HG03097 (cell line): ENCODE measurements around the gene TESK1.
"Not testable (repeated sequence)": the region's sequence is repeated elsewhere in the genome, so short reads cannot be mapped to it uniquely, and the experiment has no call there.

ENCODE experiments used
- ATAC-seq: cut with Tn5 transposase; IDR thresholded peaks from one replicate; pipeline ENCODE4 v1.9.1; 2021; ENCODE audit not compliant: unreplicated experiment, low FRiP score

The TESK1 gene

DNA sequence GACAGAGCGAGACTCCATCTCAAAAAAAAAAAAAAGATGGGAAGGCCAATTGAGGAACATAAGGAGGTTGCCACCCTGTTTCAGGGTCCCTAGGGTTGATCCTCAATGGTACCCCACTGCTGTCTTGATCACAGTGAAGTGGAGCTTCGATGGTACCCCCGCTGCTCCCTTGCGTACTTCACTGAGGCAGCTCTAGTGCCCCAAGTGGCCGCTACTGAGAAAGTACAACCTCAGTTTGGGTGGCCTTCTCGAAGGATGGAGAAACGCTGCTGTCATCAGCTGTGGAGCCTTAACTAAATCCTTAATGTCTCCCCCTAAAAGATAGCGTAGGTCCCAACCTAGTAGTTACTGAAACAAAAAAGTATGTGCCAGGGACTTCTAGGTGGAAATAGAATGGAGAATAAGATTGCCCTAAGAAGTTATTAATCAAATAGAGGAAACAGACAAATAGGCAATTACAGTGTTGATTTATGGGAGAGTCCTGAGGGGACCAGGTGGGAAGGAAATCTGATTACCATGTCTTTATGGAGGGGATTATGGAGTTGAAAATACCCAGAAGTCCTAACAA is 6.3 kb downstream of the TESK1 start:
- no peak for ATAC-seq

GRCh38 chr9:35612066-35612465 is 7.0 kb downstream of the TESK1 start:
- ATAC-seq: not testable (repeated sequence)

GRCh38 chr9:35612843-35613242 is 7.8 kb downstream of the TESK1 start:
- no peak for ATAC-seq

DNA sequence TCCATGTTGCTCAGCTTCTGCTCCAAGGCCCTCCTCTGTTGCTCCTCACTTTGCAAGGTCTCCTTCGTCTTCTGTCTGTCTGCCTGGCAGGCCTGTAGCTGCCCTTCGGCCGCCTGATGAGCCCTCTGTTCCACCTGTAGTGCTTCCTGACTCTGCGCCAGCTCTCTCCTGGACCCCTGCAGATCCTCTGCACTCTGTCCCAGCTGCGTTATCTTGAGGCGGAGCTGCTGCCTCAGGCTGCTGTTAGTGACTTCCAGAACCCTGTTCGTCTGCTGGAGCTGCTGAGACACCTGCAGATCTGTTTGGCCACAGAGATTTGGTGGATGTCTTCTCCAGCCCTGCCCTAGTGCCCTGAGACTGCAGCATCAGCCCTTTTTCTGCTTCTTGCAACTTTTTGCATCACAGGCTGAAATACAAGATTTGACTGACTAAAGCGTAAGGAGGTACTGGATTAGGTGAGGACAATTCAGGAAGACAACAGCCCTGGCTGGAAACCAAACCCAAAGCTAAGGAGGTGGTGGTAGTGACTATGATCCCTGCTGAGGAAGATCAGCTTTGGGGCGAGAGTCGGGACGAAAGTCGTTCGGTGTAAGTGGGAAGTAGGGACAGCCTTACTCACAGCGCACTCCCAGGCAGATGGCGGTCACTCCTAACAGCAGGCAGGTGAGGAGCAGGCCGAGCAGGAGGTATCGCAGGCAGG is 11.1 kb downstream of the TESK1 start:
- no peak for ATAC-seq

DNA sequence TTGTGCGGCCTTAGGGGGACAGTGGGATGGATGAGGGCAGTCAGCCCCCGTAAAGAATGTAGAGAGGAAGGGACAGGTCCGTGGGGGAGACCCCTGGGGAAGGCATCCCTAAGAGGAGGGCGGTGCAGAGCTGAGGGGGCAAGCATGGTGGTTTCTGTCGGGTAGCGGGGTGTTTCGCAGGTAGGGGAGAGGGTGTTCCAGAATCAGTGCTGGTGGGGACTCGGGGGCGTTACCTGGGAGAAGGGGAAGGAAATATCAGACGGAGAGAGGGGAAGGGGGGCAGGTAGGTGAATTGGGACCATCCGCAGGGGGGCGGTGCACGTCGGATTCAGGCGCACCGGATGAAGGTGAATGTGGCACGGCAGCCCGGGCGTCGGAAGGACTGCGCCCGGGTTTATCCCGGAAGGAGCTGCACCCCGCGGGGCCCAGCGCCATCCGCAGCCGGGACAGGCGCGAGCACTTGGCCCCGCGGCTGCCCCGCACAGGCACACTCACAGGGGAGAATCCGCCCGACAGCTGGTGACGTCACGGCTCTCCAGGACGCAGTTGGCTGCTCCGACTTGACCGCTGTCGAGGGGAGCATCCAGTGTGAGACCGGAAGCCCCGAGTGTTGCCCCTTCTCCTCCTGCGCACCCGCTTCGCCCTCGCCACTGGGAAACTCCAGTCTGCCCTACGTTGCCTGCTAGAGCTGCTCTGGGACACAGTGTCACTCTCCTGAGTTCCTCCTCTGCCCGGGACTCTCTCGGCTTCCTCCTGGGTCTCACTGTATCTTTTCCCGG is 11.8 kb downstream of the TESK1 start:
- no peak for ATAC-seq

GRCh38 chr9:35617548-35617947 is 12.5 kb downstream of the TESK1 start:
- ATAC-seq: no peak

DNA sequence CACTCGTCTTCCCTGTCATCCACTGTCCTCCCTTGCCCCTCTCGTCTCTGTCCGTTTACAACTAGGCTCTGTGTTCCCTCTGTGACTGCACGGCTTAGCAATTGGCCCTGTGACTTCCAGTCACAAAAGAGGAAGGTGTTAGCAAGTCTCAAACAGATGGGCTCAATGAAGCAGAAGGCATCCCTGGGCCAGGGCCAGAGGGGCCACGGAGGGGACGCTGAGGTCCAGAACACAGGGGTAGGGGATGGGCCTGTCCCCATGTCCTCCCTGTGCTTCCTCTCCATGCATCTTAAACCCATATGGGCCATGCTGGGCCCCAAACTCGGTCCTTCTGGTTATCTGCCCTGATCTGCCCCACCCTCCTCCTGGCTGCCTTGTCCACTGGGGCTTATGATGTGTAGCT is 13.3 kb downstream of the TESK1 start, which contains the start of gene CD72:
TSS of gene CD72 (minus strand) at position 89 of the 403 bp plus-strand sequence. CDS start 110 bp downstream, outside the sequence.
- no peak for ATAC-seq

DNA sequence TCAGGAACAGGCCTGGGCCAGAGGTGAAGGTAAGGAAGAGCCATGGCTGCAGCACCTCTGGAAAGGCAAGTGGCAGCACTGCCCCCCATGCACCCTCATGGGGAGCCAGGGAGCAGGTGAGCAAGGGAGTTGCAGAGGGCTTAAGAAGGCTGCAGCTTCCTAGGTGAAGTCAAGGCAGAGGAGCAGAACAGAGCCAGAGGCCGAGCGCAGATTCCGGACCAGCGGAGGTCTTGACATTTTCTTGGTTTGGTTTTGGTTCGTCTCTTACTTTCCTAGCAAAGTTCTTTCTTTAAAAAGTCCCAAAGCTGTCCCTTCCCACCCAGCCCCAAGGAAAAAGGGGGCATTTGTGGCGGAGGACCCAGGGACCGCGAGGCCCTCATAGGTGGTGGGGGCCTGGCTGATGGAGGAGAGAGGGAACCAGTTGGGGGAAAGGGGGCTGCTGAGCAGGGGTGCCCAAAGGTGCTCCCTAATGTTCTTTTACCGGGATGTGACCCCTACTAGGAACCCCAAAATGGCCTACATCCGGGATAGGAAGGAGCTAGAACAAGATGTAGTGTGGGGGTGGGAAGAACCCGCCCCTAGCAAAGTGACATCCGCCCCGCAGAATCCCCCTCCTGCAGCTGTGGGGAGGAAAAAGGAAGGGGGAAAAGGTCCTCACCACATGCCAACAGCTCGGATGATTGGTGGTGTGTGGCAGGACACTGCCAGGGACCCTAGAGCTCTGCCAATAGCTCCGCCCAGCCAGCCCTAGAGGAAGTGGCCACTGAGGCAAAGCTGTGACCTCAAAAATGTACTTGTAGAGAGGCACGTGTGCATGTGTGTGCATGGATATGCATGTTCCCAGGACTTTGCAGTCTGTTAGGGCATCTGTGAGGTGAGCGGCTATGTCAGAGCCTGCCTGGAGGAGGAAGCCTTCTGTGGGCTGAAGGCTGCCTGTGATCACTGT is 14.1 kb downstream of the TESK1 start:
- peak; percentile 56 for ATAC-seq

DNA sequence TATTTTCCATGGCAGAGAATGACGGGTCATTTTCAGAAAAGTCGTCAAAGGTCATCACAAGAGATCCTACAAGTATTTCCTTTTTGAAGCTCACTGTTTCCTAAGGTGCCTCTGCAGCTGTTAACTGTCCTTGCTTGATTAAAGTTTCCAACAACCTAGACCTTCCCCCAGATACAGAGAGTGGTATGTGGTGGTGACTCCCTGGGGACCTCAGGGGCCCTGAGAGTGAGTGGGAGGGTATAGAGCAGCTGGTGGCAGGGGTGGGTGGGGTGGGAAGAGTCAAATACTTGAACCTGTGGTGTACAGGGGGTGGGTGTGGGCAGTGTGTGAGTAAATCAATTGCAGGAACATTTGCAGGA is 14.7 kb downstream of the TESK1 start:
- ATAC-seq: peak; percentile 49

DNA sequence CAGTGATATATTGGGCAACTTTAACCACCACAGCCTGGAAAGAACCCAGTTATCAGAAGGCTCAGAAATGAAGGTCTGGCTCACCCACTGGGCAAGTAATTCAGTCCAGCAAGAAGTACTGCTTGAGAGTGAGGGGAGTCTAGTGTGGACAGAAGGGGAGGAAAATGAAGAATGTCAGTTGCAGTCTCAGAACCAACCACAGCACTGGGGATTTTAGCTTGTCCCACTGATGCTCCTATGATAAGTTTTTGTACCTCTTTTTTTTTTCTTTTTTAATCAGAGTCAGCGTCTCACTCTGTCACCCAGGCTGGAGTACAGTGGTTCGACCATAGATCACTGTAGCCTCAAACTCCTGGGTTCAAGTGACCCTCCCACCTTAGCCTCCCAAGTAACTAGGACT is 22.5 kb downstream of the TESK1 start:
- no peak for ATAC-seq

DNA sequence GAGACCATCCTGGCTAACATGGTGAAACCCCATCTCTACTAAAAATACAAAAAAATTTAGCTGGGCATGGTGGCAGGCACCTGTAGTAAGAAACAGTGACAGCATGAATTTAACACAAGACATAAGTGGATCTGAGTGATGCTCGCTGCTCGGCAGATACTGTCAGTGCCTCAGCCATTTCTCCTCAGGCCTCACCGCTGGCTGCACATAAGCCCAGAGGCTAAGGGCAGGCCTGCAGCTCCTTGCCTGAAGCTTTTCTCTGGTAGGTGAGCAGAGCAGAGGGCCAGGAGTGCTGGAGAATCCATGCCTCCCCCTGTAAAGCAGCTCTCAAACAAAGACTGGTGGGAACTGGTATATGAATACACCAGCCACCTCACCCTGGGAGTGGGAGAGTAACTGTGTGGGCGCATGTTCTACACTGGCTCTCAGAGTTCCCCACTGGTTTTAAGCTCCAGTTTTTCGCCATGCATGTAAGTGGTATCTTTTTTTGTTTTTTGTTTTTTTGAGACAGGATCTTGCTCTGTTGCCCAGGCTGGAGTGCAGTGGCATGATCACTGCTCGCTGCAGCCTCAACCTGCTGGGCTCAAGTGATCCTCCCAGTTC is 23.4 kb downstream of the TESK1 start:
- no peak for ATAC-seq

GRCh38 chr9:35629597-35629996 is 24.5 kb downstream of the TESK1 start:
- no peak for ATAC-seq

GRCh38 chr9:35635730-35636129 is 30.7 kb downstream of the TESK1 start:
- ATAC-seq: no peak

DNA sequence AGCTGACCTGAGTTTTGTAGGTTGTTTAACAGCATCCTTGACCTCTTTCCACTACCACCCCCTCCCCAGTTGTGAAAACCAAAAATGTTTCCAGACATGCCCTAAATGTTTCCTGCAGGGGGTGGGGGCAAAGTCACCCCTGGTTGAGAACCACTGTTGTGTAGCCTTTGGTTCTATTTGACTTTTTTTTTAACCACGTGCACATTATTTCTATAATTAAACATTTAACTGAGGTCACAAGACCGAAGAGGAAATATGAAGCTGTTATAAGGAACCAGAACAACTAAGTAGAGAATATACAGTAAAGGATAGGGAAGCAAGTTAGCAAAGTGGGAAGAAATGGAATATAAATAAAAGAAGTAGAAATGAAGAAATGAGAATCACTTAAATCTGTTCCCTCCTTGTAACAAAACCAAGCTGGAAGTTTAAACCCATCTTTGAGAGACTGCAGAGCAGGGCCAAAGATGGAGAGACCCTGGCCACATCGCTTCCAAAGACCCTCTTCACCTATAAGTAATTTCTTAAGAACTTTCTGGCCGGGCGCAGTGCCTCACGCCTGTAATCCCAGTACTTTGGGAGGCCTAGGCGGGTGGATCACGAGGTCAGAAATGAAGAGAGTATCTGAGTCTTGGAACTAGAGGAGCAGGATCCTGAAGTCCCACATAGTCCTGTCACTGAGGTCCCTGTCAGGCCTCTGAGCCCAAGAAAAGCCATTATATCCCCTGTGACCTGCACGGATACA is 31.2 kb downstream of the TESK1 start:
- ATAC-seq: no peak

DNA sequence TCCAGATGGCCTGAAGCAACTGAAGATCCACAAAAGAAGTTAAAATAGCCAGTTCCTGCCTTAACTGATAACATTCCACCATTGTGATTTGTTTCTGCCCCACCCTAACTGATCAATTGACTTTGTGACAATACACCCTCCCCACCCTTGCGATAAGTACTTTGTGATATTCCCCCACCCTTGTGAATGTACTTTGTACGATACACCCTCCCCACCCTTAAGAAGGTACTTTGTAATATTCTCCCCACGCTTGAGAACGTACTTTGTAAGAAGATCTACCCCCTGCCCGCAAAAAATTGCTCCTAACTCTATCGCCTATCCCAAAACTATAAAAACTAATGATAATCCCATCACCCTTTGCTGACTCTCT is 31.8 kb downstream of the TESK1 start:
- not testable (repeated sequence) for ATAC-seq

DNA sequence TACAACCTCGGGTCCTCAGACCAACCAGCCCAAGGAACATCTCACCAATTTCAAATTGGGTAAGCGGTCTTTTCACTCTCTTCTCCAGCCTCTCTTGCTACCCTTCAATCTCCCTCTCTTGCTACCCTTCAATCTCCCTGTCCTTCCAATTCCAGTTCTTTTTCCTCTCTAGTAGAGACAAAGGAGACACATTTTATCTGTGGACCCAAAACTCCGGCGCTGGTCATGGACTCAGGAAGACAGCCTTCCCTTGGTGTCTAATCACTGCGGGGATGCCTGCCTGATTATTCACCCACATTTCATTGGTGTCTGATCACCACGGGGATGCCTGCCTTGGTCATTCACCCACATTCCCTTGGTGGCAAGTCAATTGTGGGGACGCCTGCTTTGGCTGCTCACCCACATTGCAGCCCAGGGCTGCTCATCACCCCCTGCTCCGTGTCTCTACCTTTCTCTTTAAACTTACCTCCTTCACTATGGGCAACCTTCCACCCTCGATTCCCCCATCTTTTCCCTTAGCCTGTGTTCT is 32.4 kb downstream of the TESK1 start:
- ATAC-seq: not testable (repeated sequence)

DNA sequence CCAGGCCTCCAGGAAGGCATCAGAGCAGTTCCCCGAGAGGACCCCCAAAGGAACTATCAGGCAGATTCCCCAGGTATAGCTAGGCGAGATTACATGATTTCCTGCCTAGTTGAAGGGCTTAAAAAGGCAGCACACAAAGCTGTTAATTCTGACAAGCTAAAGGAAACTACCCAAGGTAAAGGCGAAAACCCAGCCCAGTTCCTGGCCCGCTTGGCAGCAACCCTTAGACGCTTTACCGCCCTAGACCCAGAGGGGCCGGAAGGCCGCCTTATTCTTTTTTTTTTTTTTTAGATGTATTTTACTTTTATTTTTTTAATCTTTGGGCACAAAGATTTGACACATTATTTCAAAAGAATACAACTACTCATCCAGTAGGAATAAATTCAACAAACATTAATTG is 33.7 kb downstream of the TESK1 start:
- ATAC-seq: not testable (repeated sequence)

DNA sequence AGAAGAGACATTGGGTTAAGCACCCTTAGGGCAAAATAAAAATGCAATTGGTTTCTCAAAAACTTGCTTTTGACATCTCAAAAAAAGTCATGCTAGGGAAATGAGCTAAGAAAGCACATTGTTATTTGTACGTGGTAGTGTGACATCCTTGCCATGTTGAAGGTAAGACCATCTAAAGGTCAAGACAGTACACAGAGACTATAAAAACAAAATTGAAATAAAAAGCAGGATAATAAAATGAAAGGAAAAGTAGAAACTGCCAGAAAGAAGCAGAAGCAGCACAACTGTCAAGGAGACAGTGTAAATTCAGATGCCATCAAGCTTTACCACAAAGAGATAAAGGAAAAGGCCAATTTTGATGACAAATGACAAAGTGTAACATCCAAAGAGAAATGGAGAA is 34.2 kb downstream of the TESK1 start:
- not testable (repeated sequence) for ATAC-seq

DNA sequence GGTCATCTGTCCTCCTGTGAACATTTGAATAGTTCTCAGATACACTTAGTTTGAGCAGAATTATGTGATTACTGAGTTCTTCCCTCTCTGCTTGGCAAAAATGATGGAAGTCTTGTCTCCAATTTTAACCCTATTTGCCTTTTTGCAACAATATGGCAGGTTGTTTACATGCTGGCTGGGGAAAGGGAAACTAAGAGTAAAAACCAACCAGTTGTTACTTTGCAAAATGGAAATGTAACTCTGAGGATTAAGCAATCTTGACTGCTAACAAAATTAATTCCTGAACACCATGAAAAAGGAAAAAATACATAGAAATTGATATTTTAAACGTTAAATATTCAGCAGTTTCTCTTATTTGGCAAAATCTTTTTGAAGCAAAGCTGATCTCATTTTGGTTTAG is 34.6 kb downstream of the TESK1 start:
- no peak for ATAC-seq
